HepG2 (cell line): ENCODE results near the gene KIF3A. TPM values are rescaled to one million over a fixed set of nuclear protein-coding genes. Genes with fewer than 3 reads are reported as not detected.
A peak's percentile ranks its signal among the peaks of the same experiment; 100 is the strongest.

Experiments used
- CENPT ChIP-seq: sonication (generic); formaldehyde crosslinking; IDR thresholded peaks from 2 replicates; pipeline ENCODE4 v1.8.0; 2022; ENCODE audit warnings: low read depth, mild to moderate bottlenecking, moderate library complexity, missing genetic modification reagents
- HDAC2 ChIP-seq: sonication (generic); formaldehyde crosslinking; IDR thresholded peaks from 2 replicates; pipeline ENCODE4 v1.4.0; 2020; ENCODE audit warnings: missing genetic modification reagents
- JUNB ChIP-seq: sonication (generic); formaldehyde crosslinking; IDR thresholded peaks from 2 replicates; pipeline ENCODE4 v1.8.0; 2022; ENCODE audit warnings: missing genetic modification reagents, mild to moderate bottlenecking, borderline replicate concordance
- MZF1 ChIP-seq: sonication (generic); formaldehyde crosslinking; IDR thresholded peaks from 2 replicates; pipeline ENCODE4 v1.8.1; 2023; ENCODE audit warnings: mild to moderate bottlenecking, missing genetic modification reagents, borderline replicate concordance
- RFX5 ChIP-seq: IDR thresholded peaks from 2 replicates; pipeline ENCODE4 v1.6.1; 2011; ENCODE audit warnings: low read depth, low read length, improper control_type of control experiment
- SP1 ChIP-seq, 2 experiments: fragments of 450-650 bp in 1 of 2; sonication (generic) in 1 of 2; formaldehyde crosslinking in 1 of 2; IDR thresholded peaks; 2 replicates each; pipeline versions ENCODE4 v1.4.0 to v1.6.1; 2016 to 2020; ENCODE audit warnings: missing genetic modification reagents in 1 of 2
- TOPORS ChIP-seq: sonication (generic); formaldehyde crosslinking; IDR thresholded peaks from 2 replicates; pipeline ENCODE4 v1.8.0; 2023; ENCODE audit warnings: mild to moderate bottlenecking, missing genetic modification reagents
- ZNF530 ChIP-seq: sonication (generic); formaldehyde crosslinking; IDR thresholded peaks from 2 replicates; pipeline ENCODE4 v1.5.0; 2020; ENCODE audit warnings: low read depth, mild to moderate bottlenecking, missing genetic modification reagents
- ZNF816 ChIP-seq: sonication (generic); formaldehyde crosslinking; IDR thresholded peaks from 2 replicates; pipeline ENCODE4 v1.8.0; 2022; ENCODE audit warnings: missing genetic modification reagents, mild to moderate bottlenecking, borderline replicate concordance
- ZNF879 ChIP-seq: sonication (generic); formaldehyde crosslinking; IDR thresholded peaks from 2 replicates; pipeline ENCODE4 v1.8.1; 2023; ENCODE audit warnings: missing genetic modification reagents
- ZSCAN29 ChIP-seq: sonication (generic); formaldehyde crosslinking; conservative IDR thresholded peaks from 2 replicates; pipeline ENCODE4 v1.4.0; 2020; ENCODE audit warnings: mild to moderate bottlenecking, missing genetic modification reagents
- polyA plus RNA-seq, 8 experiments: library from polyadenylated mRNA; depleted of rRNA in 3 of 8; stranded (reverse) in 7 of 8; unstranded in 1 of 8; fragments of >200 nt; fragmentation: Illumina TruSeq in 4 of 8; extraction: Trizol in 4 of 8; gene quantifications; 2 replicates each; pipeline versions ENCODE4 v1.2.1 to v1.2.3, GENCODE V29; 2011 to 2016; ENCODE audit warnings: low read depth in 4 of 8, missing spikeins in 1 of 8, mixed read lengths in 1 of 8; ENCODE audit not compliant: insufficient read depth in 1 of 8
- total RNA-seq, 5 experiments: library from RNA; depleted of rRNA; stranded (reverse); fragments of >200 nt; fragmentation: Illumina TruSeq; extraction: Trizol; gene quantifications; 2 replicates each; pipeline ENCODE4 v1.2.3, GENCODE V29; 2016; ENCODE audit warnings: low read depth in 1 of 5
- TF ChIP-seq, protein P1 (sequence below): sonication (generic); formaldehyde crosslinking; IDR thresholded peaks from 2 replicates; pipeline ENCODE4 v1.4.0; 2020; ENCODE audit warnings: mild to moderate bottlenecking, missing genetic modification reagents
- TF ChIP-seq, protein P2 (sequence below): sonication (generic); formaldehyde crosslinking; IDR thresholded peaks from 2 replicates; pipeline ENCODE4 v1.5.0; 2020; ENCODE audit warnings: mild to moderate bottlenecking, missing genetic modification reagents, borderline replicate concordance
- TF ChIP-seq, protein P3 (sequence below): sonication (generic); formaldehyde crosslinking; IDR thresholded peaks from 2 replicates; pipeline ENCODE4 v1.4.0; 2020; ENCODE audit warnings: missing genetic modification reagents
- TF ChIP-seq, protein P4 (sequence below): sonication (generic); formaldehyde crosslinking; IDR thresholded peaks from 2 replicates; pipeline ENCODE4 v1.8.1; 2022; ENCODE audit warnings: mild to moderate bottlenecking, missing genetic modification reagents

The KIF3A gene
- total and polyA plus RNA-seq, 2 of the 13 experiments (the other 11 are each of a cell fraction or from before 2014, with no cell fraction given), result 2.3 to 8.4 TPM

DNA sequence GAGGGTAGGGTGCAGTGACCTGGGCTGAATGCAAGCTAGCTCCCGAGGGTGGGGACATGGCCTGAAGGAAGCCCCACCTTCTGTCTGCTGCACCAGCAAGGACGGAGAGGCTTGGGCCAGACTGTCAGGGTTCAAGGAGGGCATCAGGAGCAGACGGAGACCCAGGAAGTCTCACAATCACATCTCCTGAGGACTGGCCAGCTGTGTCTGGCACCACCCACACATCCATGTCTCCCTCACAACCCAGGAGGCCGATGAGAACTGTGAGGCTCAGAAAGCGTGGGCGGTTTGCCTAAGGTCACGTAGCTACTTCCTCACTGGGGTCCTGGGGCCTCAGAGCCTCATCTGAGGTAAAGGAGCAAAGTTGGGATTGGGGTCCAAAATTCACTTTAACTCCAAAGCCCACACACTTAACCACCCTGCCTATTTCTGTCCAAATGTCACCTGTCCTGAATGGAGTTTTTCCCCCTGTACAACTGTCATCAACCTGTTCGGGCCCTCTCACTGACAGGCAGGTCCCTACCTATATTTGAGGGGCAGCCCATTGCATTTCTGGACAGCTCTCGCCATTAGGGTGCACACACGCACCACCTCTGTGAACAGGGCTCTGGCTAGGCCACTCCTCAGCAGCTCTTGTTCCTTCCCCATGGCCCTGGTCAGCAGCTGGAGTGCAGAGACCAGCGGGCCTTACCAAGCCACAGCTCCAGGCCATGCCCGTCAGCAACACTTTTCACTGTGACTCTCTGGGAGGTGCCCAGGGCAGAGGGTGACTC, 75.9 kb downstream of the KIF3A start (continued):
- TF ChIP-seq, protein P1, sequence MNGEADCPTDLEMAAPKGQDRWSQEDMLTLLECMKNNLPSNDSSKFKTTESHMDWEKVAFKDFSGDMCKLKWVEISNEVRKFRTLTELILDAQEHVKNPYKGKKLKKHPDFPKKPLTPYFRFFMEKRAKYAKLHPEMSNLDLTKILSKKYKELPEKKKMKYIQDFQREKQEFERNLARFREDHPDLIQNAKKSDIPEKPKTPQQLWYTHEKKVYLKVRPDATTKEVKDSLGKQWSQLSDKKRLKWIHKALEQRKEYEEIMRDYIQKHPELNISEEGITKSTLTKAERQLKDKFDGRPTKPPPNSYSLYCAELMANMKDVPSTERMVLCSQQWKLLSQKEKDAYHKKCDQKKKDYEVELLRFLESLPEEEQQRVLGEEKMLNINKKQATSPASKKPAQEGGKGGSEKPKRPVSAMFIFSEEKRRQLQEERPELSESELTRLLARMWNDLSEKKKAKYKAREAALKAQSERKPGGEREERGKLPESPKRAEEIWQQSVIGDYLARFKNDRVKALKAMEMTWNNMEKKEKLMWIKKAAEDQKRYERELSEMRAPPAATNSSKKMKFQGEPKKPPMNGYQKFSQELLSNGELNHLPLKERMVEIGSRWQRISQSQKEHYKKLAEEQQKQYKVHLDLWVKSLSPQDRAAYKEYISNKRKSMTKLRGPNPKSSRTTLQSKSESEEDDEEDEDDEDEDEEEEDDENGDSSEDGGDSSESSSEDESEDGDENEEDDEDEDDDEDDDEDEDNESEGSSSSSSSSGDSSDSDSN (CRISPR knock-in tag), result no peak
- no peak for TF ChIP-seq TOPORS
- TF ChIP-seq, protein P2, sequence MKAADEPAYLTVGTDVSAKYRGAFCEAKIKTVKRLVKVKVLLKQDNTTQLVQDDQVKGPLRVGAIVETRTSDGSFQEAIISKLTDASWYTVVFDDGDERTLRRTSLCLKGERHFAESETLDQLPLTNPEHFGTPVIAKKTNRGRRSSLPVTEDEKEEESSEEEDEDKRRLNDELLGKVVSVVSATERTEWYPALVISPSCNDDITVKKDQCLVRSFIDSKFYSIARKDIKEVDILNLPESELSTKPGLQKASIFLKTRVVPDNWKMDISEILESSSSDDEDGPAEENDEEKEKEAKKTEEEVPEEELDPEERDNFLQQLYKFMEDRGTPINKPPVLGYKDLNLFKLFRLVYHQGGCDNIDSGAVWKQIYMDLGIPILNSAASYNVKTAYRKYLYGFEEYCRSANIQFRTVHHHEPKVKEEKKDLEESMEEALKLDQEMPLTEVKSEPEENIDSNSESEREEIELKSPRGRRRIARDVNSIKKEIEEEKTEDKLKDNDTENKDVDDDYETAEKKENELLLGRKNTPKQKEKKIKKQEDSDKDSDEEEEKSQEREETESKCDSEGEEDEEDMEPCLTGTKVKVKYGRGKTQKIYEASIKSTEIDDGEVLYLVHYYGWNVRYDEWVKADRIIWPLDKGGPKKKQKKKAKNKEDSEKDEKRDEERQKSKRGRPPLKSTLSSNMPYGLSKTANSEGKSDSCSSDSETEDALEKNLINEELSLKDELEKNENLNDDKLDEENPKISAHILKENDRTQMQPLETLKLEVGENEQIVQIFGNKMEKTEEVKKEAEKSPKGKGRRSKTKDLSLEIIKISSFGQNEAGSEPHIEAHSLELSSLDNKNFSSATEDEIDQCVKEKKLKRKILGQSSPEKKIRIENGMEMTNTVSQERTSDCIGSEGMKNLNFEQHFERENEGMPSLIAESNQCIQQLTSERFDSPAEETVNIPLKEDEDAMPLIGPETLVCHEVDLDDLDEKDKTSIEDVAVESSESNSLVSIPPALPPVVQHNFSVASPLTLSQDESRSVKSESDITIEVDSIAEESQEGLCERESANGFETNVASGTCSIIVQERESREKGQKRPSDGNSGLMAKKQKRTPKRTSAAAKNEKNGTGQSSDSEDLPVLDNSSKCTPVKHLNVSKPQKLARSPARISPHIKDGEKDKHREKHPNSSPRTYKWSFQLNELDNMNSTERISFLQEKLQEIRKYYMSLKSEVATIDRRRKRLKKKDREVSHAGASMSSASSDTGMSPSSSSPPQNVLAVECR (CRISPR knock-in tag), result peak; percentile 18; the same call in 1 of the 2 replicates
- TF ChIP-seq, protein P3, sequence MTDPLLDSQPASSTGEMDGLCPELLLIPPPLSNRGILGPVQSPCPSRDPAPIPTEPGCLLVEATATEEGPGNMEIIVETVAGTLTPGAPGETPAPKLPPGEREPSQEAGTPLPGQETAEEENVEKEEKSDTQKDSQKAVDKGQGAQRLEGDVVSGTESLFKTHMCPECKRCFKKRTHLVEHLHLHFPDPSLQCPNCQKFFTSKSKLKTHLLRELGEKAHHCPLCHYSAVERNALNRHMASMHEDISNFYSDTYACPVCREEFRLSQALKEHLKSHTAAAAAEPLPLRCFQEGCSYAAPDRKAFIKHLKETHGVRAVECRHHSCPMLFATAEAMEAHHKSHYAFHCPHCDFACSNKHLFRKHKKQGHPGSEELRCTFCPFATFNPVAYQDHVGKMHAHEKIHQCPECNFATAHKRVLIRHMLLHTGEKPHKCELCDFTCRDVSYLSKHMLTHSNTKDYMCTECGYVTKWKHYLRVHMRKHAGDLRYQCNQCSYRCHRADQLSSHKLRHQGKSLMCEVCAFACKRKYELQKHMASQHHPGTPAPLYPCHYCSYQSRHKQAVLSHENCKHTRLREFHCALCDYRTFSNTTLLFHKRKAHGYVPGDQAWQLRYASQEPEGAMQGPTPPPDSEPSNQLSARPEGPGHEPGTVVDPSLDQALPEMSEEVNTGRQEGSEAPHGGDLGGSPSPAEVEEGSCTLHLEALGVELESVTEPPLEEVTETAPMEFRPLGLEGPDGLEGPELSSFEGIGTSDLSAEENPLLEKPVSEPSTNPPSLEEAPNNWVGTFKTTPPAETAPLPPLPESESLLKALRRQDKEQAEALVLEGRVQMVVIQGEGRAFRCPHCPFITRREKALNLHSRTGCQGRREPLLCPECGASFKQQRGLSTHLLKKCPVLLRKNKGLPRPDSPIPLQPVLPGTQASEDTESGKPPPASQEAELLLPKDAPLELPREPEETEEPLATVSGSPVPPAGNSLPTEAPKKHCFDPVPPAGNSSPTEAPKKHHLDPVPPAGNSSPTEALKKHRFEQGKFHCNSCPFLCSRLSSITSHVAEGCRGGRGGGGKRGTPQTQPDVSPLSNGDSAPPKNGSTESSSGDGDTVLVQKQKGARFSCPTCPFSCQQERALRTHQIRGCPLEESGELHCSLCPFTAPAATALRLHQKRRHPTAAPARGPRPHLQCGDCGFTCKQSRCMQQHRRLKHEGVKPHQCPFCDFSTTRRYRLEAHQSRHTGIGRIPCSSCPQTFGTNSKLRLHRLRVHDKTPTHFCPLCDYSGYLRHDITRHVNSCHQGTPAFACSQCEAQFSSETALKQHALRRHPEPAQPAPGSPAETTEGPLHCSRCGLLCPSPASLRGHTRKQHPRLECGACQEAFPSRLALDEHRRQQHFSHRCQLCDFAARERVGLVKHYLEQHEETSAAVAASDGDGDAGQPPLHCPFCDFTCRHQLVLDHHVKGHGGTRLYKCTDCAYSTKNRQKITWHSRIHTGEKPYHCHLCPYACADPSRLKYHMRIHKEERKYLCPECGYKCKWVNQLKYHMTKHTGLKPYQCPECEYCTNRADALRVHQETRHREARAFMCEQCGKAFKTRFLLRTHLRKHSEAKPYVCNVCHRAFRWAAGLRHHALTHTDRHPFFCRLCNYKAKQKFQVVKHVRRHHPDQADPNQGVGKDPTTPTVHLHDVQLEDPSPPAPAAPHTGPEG, result no peak
- no peak for TF ChIP-seq MZF1 (CRISPR knock-in tag)
- TF ChIP-seq ZNF816 (CRISPR knock-in tag), result no peak
- TF ChIP-seq ZSCAN29 (CRISPR knock-in tag), result no peak
- no peak for TF ChIP-seq ZNF879 (CRISPR knock-in tag)
- no peak for TF ChIP-seq SP1 (IDR thresholded peaks at IDR 0.05)
- TF ChIP-seq SP1 (CRISPR knock-in tag; IDR thresholded peaks at IDR 0.05), result no peak
- TF ChIP-seq CENPT (CRISPR knock-in tag), result no peak
- no peak for TF ChIP-seq RFX5
- TF ChIP-seq, protein P4, sequence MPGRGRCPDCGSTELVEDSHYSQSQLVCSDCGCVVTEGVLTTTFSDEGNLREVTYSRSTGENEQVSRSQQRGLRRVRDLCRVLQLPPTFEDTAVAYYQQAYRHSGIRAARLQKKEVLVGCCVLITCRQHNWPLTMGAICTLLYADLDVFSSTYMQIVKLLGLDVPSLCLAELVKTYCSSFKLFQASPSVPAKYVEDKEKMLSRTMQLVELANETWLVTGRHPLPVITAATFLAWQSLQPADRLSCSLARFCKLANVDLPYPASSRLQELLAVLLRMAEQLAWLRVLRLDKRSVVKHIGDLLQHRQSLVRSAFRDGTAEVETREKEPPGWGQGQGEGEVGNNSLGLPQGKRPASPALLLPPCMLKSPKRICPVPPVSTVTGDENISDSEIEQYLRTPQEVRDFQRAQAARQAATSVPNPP (CRISPR knock-in tag), result no peak
- TF ChIP-seq HDAC2 (CRISPR knock-in tag), result 0 out of 2 replicates have a peak, but pooled peaks have one; percentile 21
- no peak for TF ChIP-seq ZNF530 (CRISPR knock-in tag)
- no peak for TF ChIP-seq JUNB (CRISPR knock-in tag)
